ENCODE measurements around the gene CFAP53. TPM values are rescaled to one million over a fixed set of nuclear protein-coding genes. Genes with fewer than 3 reads are reported as not detected.
"Not testable (repeated sequence)": the region's sequence is repeated elsewhere in the genome, so short reads cannot be mapped to it uniquely, and the experiment has no call there.

The CFAP53 gene
- total RNA-seq (0.18 TPM), polyA plus RNA-seq (ENCODE audit: insufficient read depth in 1 of 8, insufficient read length in 8 of 8, low replicate concordance in 1 of 8) (under 1 TPM; 0.11 to 0.57 (median 0.31) TPM)
- long read RNA-seq, donor 1 = 0 reads
- long read RNA-seq, donor 2 = 0 reads
- long read RNA-seq, donor 3 = 0 reads
- long read RNA-seq, donor 4 = 0 reads
- long read RNA-seq, donor 5 = 0 reads
- long read RNA-seq, donor 6 = 0 reads
- long read RNA-seq, donor 7 = 0 reads
- long read RNA-seq, donor 8 = 0 reads
- long read RNA-seq, donor 9 = 0 reads
- long read RNA-seq, donor 10 = 0 reads
- long read RNA-seq, donor 11 = 0 reads

DNA sequence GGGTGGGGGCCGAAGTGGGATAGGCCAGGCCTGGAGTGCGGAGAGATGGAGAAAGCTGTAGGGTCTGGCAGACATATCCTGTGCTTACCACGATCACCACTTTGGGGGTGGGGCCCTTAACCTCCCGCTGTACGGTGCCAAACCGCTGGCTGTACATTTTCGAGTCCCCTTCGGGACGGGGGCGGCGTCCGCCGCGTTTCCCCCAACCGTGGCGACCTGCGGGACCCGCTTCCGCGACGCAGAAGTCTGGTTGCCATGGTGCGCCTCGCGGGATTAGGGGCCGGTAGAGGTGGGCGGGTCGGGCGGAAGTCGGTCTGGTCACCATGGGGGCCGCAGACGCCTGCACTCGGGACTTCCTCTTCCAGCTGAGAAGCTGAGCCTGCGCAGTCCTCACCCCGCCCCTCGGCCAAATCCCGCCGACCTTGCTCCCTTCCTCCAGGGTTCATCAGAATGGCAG, at the start of gene CFAP53:
TSS of gene CFAP53 (minus strand) at position 248 of the 457 bp plus-strand sequence. CDS start at position 157, 91 bp downstream.
- WGBS (ENCODE audit: insufficient coverage) = 0% methylated on average over 31 of the region's 37 CpGs

GRCh38 chr18:50315100-50315871, 49.0 kb upstream of the CFAP53 start:
- H3K9me3 ChIP-seq (replicated peaks; ENCODE audit: control insufficient read depth, low read depth, low read length) = no peaks in the 10 kb centered on the region
- H3K36me3 ChIP-seq (ENCODE audit: control insufficient read depth, insufficient read depth, low read length) = no peaks in the 10 kb centered on the region
- no peak overlapping the region for H3K27ac ChIP-seq (ENCODE audit: low read length)
- H3K27me3 ChIP-seq (ENCODE audit: control insufficient read depth, insufficient read depth, low read length) = peaks cover 4% of the 10 kb centered on the region
- whole genome bisulfite sequencing (ENCODE audit: insufficient coverage) = 29% methylated on average over 3 of the region's 5 CpGs
- H3K4me1 ChIP-seq (ENCODE audit: control insufficient read depth, insufficient read depth, low read length) = no peaks in the 10 kb centered on the region
- H3K4me3 ChIP-seq (ENCODE audit: low read length) = no peak overlapping the region
- DNase-seq = no peak

More for the DNA sequence above, at the start of gene CFAP53:
- peaks cover 24% of the 10 kb centered on the region for H3K36me3 ChIP-seq (ENCODE audit: control insufficient read depth, insufficient read depth, low read length)
- peak within 1 kb of the TSS; percentile 35 for H3K27ac ChIP-seq (ENCODE audit: low read length)
- DNase-seq = peak; percentile 96
- H3K4me1 ChIP-seq (ENCODE audit: control insufficient read depth, insufficient read depth, low read length) = peaks cover 13% of the 10 kb centered on the region
- H3K9me3 ChIP-seq (replicated peaks; ENCODE audit: control insufficient read depth, low read depth, low read length) = no peaks in the 10 kb centered on the region
- peak within 1 kb of the TSS; percentile 72 for H3K4me3 ChIP-seq (ENCODE audit: low read length)
- peaks cover 2% of the 10 kb centered on the region for H3K27me3 ChIP-seq (ENCODE audit: control insufficient read depth, insufficient read depth, low read length)

DNA sequence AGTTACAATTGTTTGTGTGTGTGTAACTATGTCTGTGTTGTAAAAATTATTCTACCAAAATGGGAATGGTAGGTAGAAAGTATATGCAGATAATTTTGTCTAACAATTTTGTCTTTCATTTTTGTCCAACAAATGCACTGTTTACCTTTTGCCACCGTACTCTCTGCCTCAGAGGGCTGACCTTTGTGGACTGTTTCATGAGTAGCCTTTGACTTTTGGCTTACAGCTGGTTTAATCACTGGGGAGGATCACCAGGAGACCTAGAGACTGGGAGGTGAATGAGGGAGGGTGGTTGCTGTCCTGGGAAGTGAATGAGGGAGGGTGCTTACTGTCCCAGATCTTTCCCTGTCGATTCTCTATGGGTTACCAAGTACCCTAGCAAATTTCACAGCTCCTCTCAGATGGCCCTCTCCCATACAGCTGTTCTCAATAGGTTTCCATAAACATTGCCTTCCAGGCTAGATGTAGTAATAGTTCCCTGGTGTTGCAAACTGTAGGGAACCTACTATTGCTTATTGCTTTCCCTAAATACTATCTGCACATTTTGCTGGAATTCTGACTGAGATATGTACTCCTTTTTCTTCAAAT, 47.7 kb upstream of the CFAP53 start:
- Histone ChIP-seq H3K36me3 (ENCODE audit: control insufficient read depth, insufficient read depth, low read length) (no peaks in the 10 kb centered on the region), H3K27ac (ENCODE audit: low read length) (no peak overlapping the region), H3K4me3 (ENCODE audit: low read length) (no peak overlapping the region), H3K4me1 (ENCODE audit: control insufficient read depth, insufficient read depth, low read length) (no peaks in the 10 kb centered on the region), H3K9me3 (replicated peaks; ENCODE audit: control insufficient read depth, low read depth, low read length) (no peaks in the 10 kb centered on the region), H3K27me3 (ENCODE audit: control insufficient read depth, insufficient read depth, low read length) (peaks cover 4% of the 10 kb centered on the region)
- DNase-seq = no peak
- WGBS (ENCODE audit: insufficient coverage) = no CpG with 5 or more reads among the region's 2 CpGs

GRCh38 chr18:50313031-50313607, 46.8 kb upstream of the CFAP53 start:
- no CpG with 5 or more reads among the region's 2 CpGs for WGBS (ENCODE audit: insufficient coverage)
- H3K27ac ChIP-seq (ENCODE audit: low read length) = no peak overlapping the region

GRCh38 chr18:50312296-50313030, 46.2 kb upstream of the CFAP53 start:
- H3K4me3 ChIP-seq (ENCODE audit: low read length) = no peak overlapping the region
- no peaks in the 10 kb centered on the region for H3K9me3 ChIP-seq (replicated peaks; ENCODE audit: control insufficient read depth, low read depth, low read length)
- no peaks in the 10 kb centered on the region for H3K36me3 ChIP-seq (ENCODE audit: control insufficient read depth, insufficient read depth, low read length)
- 100% methylated on average over 2 of the region's 7 CpGs for WGBS (ENCODE audit: insufficient coverage)
- no peak for DNase-seq
- H3K4me1 ChIP-seq (ENCODE audit: control insufficient read depth, insufficient read depth, low read length) = peaks cover under 1% of the 10 kb centered on the region
- H3K27ac ChIP-seq (ENCODE audit: low read length) = no peak overlapping the region
- peaks cover 2% of the 10 kb centered on the region for H3K27me3 ChIP-seq (ENCODE audit: control insufficient read depth, insufficient read depth, low read length)

More at GRCh38 chr18:50313031-50313607, 46.8 kb upstream of the CFAP53 start:
- Histone ChIP-seq H3K9me3 (replicated peaks; ENCODE audit: control insufficient read depth, low read depth, low read length) (no peaks in the 10 kb centered on the region), H3K27me3 (ENCODE audit: control insufficient read depth, insufficient read depth, low read length) (peaks cover 2% of the 10 kb centered on the region), H3K36me3 (ENCODE audit: control insufficient read depth, insufficient read depth, low read length) (no peaks in the 10 kb centered on the region), H3K4me3 (ENCODE audit: low read length) (no peak overlapping the region), H3K4me1 (ENCODE audit: control insufficient read depth, insufficient read depth, low read length) (no peaks in the 10 kb centered on the region)
- DNase-seq = no peak

GRCh38 chr18:50311650-50312049, 45.4 kb upstream of the CFAP53 start:
- Histone ChIP-seq H3K27ac (ENCODE audit: low read length) (no peak overlapping the region), H3K4me1 (ENCODE audit: control insufficient read depth, insufficient read depth, low read length) (peaks cover 6% of the 10 kb centered on the region), H3K36me3 (ENCODE audit: control insufficient read depth, insufficient read depth, low read length) (no peaks in the 10 kb centered on the region), H3K27me3 (ENCODE audit: control insufficient read depth, insufficient read depth, low read length) (peaks cover 6% of the 10 kb centered on the region), H3K4me3 (ENCODE audit: low read length) (no peak overlapping the region), H3K9me3 (replicated peaks; ENCODE audit: control insufficient read depth, low read depth, low read length) (no peaks in the 10 kb centered on the region)
- DNase-seq = no peak
- 43% methylated on average over 1 of the region's 3 CpGs for WGBS (ENCODE audit: insufficient coverage)

- H3K4me3 ChIP-seq (ENCODE audit: low read length) = no peak overlapping the region
- no peak for DNase-seq
- H3K36me3 ChIP-seq (ENCODE audit: control insufficient read depth, insufficient read depth, low read length) = no peaks in the 10 kb centered on the region
- no CpG with 5 or more reads among the region's 10 CpGs for WGBS (ENCODE audit: insufficient coverage)
- H3K27me3 ChIP-seq (ENCODE audit: control insufficient read depth, insufficient read depth, low read length) = peaks cover 5% of the 10 kb centered on the region
- no peaks in the 10 kb centered on the region for H3K9me3 ChIP-seq (replicated peaks; ENCODE audit: control insufficient read depth, low read depth, low read length)
- peaks cover 6% of the 10 kb centered on the region for H3K4me1 ChIP-seq (ENCODE audit: control insufficient read depth, insufficient read depth, low read length)
- no peak overlapping the region for H3K27ac ChIP-seq (ENCODE audit: low read length)
These were observed 43.8 kb upstream of the CFAP53 start for GRCh38 chr18:50310080-50310479.

DNA sequence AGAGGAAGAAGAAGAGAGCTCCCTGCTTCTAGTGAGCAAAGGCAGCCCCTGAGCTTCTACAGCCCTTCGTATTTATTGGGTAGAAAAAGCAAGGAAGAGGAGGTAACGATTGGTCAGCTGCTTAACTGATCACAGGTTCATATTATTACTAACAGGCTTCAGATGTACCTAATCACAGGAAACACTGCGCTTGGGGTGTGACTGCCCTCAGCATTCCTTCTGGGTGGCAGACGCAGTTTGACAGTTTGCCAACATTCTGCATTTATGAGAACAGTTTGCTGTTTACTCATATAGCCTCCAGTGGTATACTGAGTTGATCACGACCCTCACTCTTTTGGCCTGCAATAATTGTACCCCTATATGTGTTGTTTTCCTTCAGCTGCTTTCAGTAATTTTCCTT, 42.6 kb upstream of the CFAP53 start:
- not testable (repeated sequence) for H3K27ac ChIP-seq (ENCODE audit: low read length); H3K4me3 ChIP-seq (ENCODE audit: low read length); H3K36me3 ChIP-seq (ENCODE audit: control insufficient read depth, insufficient read depth, low read length); H3K9me3 ChIP-seq (replicated peaks; ENCODE audit: control insufficient read depth, low read depth, low read length); H3K27me3 ChIP-seq (ENCODE audit: control insufficient read depth, insufficient read depth, low read length); DNase-seq; H3K4me1 ChIP-seq (ENCODE audit: control insufficient read depth, insufficient read depth, low read length)
- 58% methylated on average over 2 of the region's 5 CpGs for WGBS (ENCODE audit: insufficient coverage)

- 18% methylated on average over 13 of the region's 26 CpGs for WGBS (ENCODE audit: insufficient coverage)
- Histone ChIP-seq H3K9me3 (replicated peaks; ENCODE audit: control insufficient read depth, low read depth, low read length) (no peaks in the 10 kb centered on the region), H3K36me3 (ENCODE audit: control insufficient read depth, insufficient read depth, low read length) (no peaks in the 10 kb centered on the region), H3K4me1 (ENCODE audit: control insufficient read depth, insufficient read depth, low read length) (peaks cover 6% of the 10 kb centered on the region), H3K27me3 (ENCODE audit: control insufficient read depth, insufficient read depth, low read length) (peaks cover 8% of the 10 kb centered on the region), H3K4me3 (ENCODE audit: low read length) (peak overlapping the region; percentile 38), H3K27ac (ENCODE audit: low read length) (no peak overlapping the region)
- DNase-seq = peak; percentile 94
These were observed 41.6 kb upstream of the CFAP53 start for GRCh38 chr18:50307738-50308470.
